HUES64 (cell line): ENCODE results near the gene ENOX1.

Experiments used
- H3K27ac ChIP-seq: 2 replicates; pipeline ENCODE4 v1.7.0; 2013; ENCODE audit warnings: low read depth, low read length, inconsistent platforms
- H3K27me3 ChIP-seq: 2 replicates; pipeline ENCODE4 v1.6.1; 2013; ENCODE audit warnings: mild to moderate bottlenecking, low read length; ENCODE audit not compliant: insufficient read depth
- H3K36me3 ChIP-seq: 2 replicates; pipeline ENCODE4 v1.6.1; 2013; ENCODE audit warnings: mild to moderate bottlenecking, low read length; ENCODE audit not compliant: insufficient read depth
- H3K4me1 ChIP-seq: 2 replicates; pipeline ENCODE4 v1.6.1; 2013; ENCODE audit warnings: mild to moderate bottlenecking, low read length, moderate library complexity; ENCODE audit not compliant: insufficient read depth
- H3K4me3 ChIP-seq: 2 replicates; pipeline ENCODE4 v1.5.1; 2013; ENCODE audit warnings: mild to moderate bottlenecking, low read length, moderate library complexity
- H3K9ac ChIP-seq: 2 replicates; pipeline ENCODE4 v1.6.1; 2013; ENCODE audit warnings: mild to moderate bottlenecking, low read depth, low read length
- H3K9me3 ChIP-seq: 2 replicates; pipeline ENCODE4 v1.6.1; 2013; ENCODE audit warnings: low read depth, low read length; ENCODE audit not compliant: insufficient read depth
- WGBS: fragments of 150-250, 120-280 bp; methylation state at CpG from one replicate; pipeline ENCODE4 v1.1.7; 2013; ENCODE audit warnings: missing lambda C conversion rate; 5-methylcytosine and 5-hydroxymethylcytosine counted together

The ENOX1 gene

GRCh38 chr13:43785650-43786471 is 911 bp downstream of the ENOX1 start:
- Histone ChIP-seq H3K9me3 (no peaks in the 10 kb centered on the region), H3K4me3 (peak overlapping the region; percentile 64), H3K27ac (no peak overlapping the region), H3K36me3 (no peaks in the 10 kb centered on the region), H3K27me3 (peaks cover 84% of the 10 kb centered on the region), H3K4me1 (0 out of 2 replicates have a peak, but pooled peaks cover 3% of the 10 kb centered on the region), H3K9ac (no peak overlapping the region)
- WGBS, result 1% methylated on average over 76 of the region's 76 CpGs

- no peak overlapping the region for H3K9ac ChIP-seq
- peak overlapping the region; percentile 64 for H3K4me3 ChIP-seq
- no peak overlapping the region for H3K27ac ChIP-seq
- peaks cover 90% of the 10 kb centered on the region for H3K27me3 ChIP-seq
- 36% methylated on average over 10 of the region's 10 CpGs for WGBS
- H3K9me3 ChIP-seq, result no peaks in the 10 kb centered on the region
- no peaks in the 10 kb centered on the region for H3K36me3 ChIP-seq
- H3K4me1 ChIP-seq, result 0 out of 2 replicates have a peak, but pooled peaks cover 3% of the 10 kb centered on the region
These were observed 1.5 kb downstream of the ENOX1 start for GRCh38 chr13:43785261-43785649.

- Histone ChIP-seq H3K9ac (no peak overlapping the region), H3K9me3 (no peaks in the 10 kb centered on the region), H3K4me3 (no peak overlapping the region), H3K27ac (no peak overlapping the region), H3K4me1 (0 out of 2 replicates have a peak, but pooled peaks cover 3% of the 10 kb centered on the region), H3K36me3 (no peaks in the 10 kb centered on the region), H3K27me3 (peaks cover 96% of the 10 kb centered on the region)
- whole genome bisulfite sequencing, result no CpG with 5 or more reads among the region's 1 CpG
These were observed 2.3 kb downstream of the ENOX1 start for GRCh38 chr13:43784496-43784895.

- no peak overlapping the region for H3K27ac ChIP-seq
- H3K4me3 ChIP-seq, result no peak overlapping the region
- no peaks in the 10 kb centered on the region for H3K9me3 ChIP-seq
- no peaks in the 10 kb centered on the region for H3K36me3 ChIP-seq
- no peak overlapping the region for H3K9ac ChIP-seq
- no CpG with 5 or more reads among the region's 2 CpGs for WGBS
- peaks cover 97% of the 10 kb centered on the region for H3K27me3 ChIP-seq
- 0 out of 2 replicates have a peak, but pooled peaks cover 3% of the 10 kb centered on the region for H3K4me1 ChIP-seq
These were observed 3.0 kb downstream of the ENOX1 start for GRCh38 chr13:43783820-43784219.

GRCh38 chr13:43782686-43783085 is 4.1 kb downstream of the ENOX1 start:
- Histone ChIP-seq H3K27ac (no peak overlapping the region), H3K27me3 (peaks cover 98% of the 10 kb centered on the region), H3K9ac (no peak overlapping the region), H3K4me3 (no peak overlapping the region), H3K9me3 (no peaks in the 10 kb centered on the region), H3K36me3 (no peaks in the 10 kb centered on the region), H3K4me1 (0 out of 2 replicates have a peak, but pooled peaks cover 3% of the 10 kb centered on the region)
- no CpG with 5 or more reads among the region's 1 CpG for WGBS

GRCh38 chr13:43780666-43781065 is 6.1 kb downstream of the ENOX1 start:
- Histone ChIP-seq H3K9me3 (no peaks in the 10 kb centered on the region), H3K4me3 (no peak overlapping the region), H3K36me3 (no peaks in the 10 kb centered on the region), H3K27ac (no peak overlapping the region), H3K27me3 (peaks cover 79% of the 10 kb centered on the region), H3K4me1 (peaks cover 12% of the 10 kb centered on the region), H3K9ac (no peak overlapping the region)

GRCh38 chr13:43776501-43777079 is 10.2 kb downstream of the ENOX1 start:
- Histone ChIP-seq H3K4me1 (peaks cover 9% of the 10 kb centered on the region), H3K9me3 (no peaks in the 10 kb centered on the region), H3K27ac (no peak overlapping the region), H3K9ac (no peak overlapping the region), H3K27me3 (peaks cover 38% of the 10 kb centered on the region), H3K4me3 (no peak overlapping the region), H3K36me3 (no peaks in the 10 kb centered on the region)
- WGBS, result 68% methylated on average over 2 of the region's 2 CpGs

- Histone ChIP-seq H3K4me3 (no peak overlapping the region), H3K4me1 (peaks cover 9% of the 10 kb centered on the region), H3K36me3 (no peaks in the 10 kb centered on the region), H3K27ac (no peak overlapping the region), H3K9me3 (no peaks in the 10 kb centered on the region), H3K27me3 (peaks cover 32% of the 10 kb centered on the region), H3K9ac (no peak overlapping the region)
- 84% methylated on average over 1 of the region's 2 CpGs for WGBS
These were observed 10.8 kb downstream of the ENOX1 start for GRCh38 chr13:43776006-43776405.

- Histone ChIP-seq H3K36me3 (no peaks in the 10 kb centered on the region), H3K27ac (no peak overlapping the region), H3K4me1 (peaks cover 9% of the 10 kb centered on the region), H3K9me3 (no peaks in the 10 kb centered on the region), H3K9ac (no peak overlapping the region), H3K27me3 (peaks cover 10% of the 10 kb centered on the region), H3K4me3 (no peak overlapping the region)
- 94% methylated on average over 1 of the region's 2 CpGs for WGBS
These were observed 13.2 kb downstream of the ENOX1 start for GRCh38 chr13:43773602-43774001.

- Histone ChIP-seq H3K36me3 (no peaks in the 10 kb centered on the region), H3K4me1 (no peaks in the 10 kb centered on the region; the same call in 1 of the 2 replicates), H3K9ac (no peak overlapping the region), H3K27ac (no peak overlapping the region), H3K4me3 (no peak overlapping the region), H3K27me3 (no peaks in the 10 kb centered on the region), H3K9me3 (no peaks in the 10 kb centered on the region)
- 94% methylated on average over 3 of the region's 3 CpGs for WGBS
These were observed 15.9 kb downstream of the ENOX1 start for GRCh38 chr13:43770871-43771270.

- Histone ChIP-seq H3K4me1 (peaks cover 9% of the 10 kb centered on the region), H3K9ac (no peak overlapping the region), H3K36me3 (no peaks in the 10 kb centered on the region), H3K9me3 (no peaks in the 10 kb centered on the region), H3K27ac (no peak overlapping the region), H3K27me3 (no peaks in the 10 kb centered on the region), H3K4me3 (no peak overlapping the region)
- WGBS, result 93% methylated on average over 2 of the region's 2 CpGs
These were observed 17.2 kb downstream of the ENOX1 start for GRCh38 chr13:43769529-43769928.
